ENCODE results near the gene ATP8A2. TPM values are rescaled to one million over a fixed set of nuclear protein-coding genes. Genes with fewer than 3 reads are reported as not detected.

ATP8A2 gene
- total RNA-seq, 2 donors from 2014 or later, result 0.08 to 0.19 TPM

DNA sequence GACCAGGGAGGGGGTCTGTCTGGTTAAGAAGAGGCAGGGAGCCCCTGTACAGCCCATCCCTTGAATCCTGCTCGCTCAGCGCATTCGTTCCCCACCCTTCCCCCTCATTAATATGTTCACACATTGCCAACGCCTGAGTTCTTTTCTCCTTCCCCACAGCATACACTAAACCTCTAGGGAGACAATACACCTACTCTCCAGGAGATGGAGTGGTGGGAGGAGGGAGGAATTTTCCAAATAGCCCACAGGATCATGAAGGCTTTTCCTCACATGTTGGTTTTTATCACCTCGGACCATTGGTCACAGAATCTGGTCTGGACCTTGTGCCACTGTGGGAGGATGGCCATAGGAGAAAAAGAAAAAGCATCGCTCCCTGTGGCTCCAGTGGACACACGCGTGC, 385.1 kb downstream of the ATP8A2 start:
- H3K27ac ChIP-seq, result no peak overlapping the region
- H3K4me1 ChIP-seq, result peaks cover 0 to 13% of the 10 kb centered on the region in 2 donors
- TF ChIP-seq, protein P1, sequence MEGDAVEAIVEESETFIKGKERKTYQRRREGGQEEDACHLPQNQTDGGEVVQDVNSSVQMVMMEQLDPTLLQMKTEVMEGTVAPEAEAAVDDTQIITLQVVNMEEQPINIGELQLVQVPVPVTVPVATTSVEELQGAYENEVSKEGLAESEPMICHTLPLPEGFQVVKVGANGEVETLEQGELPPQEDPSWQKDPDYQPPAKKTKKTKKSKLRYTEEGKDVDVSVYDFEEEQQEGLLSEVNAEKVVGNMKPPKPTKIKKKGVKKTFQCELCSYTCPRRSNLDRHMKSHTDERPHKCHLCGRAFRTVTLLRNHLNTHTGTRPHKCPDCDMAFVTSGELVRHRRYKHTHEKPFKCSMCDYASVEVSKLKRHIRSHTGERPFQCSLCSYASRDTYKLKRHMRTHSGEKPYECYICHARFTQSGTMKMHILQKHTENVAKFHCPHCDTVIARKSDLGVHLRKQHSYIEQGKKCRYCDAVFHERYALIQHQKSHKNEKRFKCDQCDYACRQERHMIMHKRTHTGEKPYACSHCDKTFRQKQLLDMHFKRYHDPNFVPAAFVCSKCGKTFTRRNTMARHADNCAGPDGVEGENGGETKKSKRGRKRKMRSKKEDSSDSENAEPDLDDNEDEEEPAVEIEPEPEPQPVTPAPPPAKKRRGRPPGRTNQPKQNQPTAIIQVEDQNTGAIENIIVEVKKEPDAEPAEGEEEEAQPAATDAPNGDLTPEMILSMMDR (IDR thresholded peaks at IDR 0.05), result no peak
- H3K4me3 ChIP-seq, result no peak overlapping the region
- H3K36me3 ChIP-seq, result no peaks in the 10 kb centered on the region
- no peaks in the 10 kb centered on the region for H3K27me3 ChIP-seq
- H3K9me3 ChIP-seq, result no peaks in the 10 kb centered on the region
- no peak for DNase-seq (ENCODE audit: low spot score)

DNA sequence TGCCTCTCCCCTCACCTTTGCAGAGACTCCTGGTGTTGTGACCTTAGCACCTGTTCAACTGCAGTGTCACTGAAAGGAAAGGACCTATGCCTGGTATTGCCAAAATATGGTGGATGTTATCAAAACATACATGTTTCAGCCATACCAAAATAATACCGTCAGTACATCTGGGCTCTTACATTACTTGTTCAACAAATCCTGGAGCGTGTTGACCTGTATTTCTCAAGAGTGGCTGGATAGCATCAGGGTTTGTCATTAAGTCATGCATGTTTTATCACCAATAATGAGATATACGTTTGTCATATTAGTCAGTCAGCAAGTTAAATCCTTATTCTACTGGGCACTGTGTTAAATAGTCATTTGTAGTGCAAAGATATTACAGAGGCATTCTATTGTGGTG, 389.3 kb downstream of the ATP8A2 start:
- H3K36me3 ChIP-seq, result no peaks in the 10 kb centered on the region
- H3K27me3 ChIP-seq, result no peaks in the 10 kb centered on the region
- no peak overlapping the region for H3K4me3 ChIP-seq
- H3K27ac ChIP-seq, result no peak overlapping the region
- TF ChIP-seq, protein P1 (IDR thresholded peaks at IDR 0.05), result no peak
- no peaks in the 10 kb centered on the region for H3K4me1 ChIP-seq
- no peak for DNase-seq (ENCODE audit: low spot score)
- H3K9me3 ChIP-seq, result no peaks in the 10 kb centered on the region

DNA sequence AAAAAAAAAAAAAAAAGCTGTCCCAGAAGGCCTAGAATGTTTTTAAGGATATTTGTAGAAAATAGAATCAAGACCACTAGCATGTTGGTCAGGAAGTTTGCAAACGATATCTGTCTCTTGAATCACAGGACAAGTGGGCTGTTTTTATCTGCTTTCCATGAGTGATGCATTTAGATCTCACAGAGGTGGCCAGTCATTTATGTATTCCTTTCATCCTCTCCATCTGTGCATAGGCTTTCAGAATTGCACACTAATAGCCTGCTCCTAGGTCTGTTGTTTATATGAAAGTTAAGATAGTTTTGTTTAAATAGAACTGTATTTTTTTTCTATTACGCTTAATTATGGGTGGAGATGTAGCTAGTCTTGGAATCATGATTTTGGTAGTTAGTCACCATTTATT, 390.5 kb downstream of the ATP8A2 start:
- Histone ChIP-seq H3K4me3 (no peak overlapping the region), H3K4me1 (no peaks in the 10 kb centered on the region), H3K27me3 (no peaks in the 10 kb centered on the region), H3K27ac (no peak overlapping the region), H3K36me3 (no peaks in the 10 kb centered on the region), H3K9me3 (no peaks in the 10 kb centered on the region)
- no peak for DNase-seq (ENCODE audit: low spot score)
- TF ChIP-seq, protein P1 (IDR thresholded peaks at IDR 0.05), result no peak

DNA sequence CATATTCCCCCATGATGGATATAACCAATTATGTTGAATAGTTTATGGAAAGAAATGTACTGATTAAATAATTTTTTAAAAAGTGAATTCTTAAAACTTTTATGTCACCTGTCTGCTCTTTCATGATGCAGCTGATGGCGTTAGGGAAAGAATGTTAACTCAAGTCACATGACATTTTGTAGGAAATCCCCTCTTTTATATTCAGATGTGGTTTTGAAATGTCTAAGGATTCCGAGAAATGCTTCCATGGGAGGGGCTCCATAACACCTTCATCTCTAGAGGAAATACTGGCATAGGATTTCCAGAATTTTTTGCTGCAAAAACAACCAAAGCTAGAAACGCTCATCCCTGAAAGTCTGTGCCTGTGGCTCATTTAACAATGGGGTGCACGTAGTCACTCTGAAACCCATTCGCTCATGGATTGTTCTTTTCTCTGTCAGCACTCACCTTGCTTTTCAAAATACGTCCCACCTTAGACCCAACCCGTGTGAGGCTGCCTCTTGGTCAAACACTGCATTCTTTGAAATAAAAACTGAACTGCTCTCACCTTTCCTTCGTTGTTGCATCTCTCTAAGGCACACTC, 391.1 kb downstream of the ATP8A2 start:
- Histone ChIP-seq H3K27ac (no peak overlapping the region), H3K4me3 (no peak overlapping the region), H3K9me3 (no peaks in the 10 kb centered on the region), H3K4me1 (no peaks in the 10 kb centered on the region), H3K36me3 (no peaks in the 10 kb centered on the region), H3K27me3 (no peaks in the 10 kb centered on the region)
- DNase-seq (ENCODE audit: low spot score), result no peak
- TF ChIP-seq, protein P1 (IDR thresholded peaks at IDR 0.05), result no peak

DNA sequence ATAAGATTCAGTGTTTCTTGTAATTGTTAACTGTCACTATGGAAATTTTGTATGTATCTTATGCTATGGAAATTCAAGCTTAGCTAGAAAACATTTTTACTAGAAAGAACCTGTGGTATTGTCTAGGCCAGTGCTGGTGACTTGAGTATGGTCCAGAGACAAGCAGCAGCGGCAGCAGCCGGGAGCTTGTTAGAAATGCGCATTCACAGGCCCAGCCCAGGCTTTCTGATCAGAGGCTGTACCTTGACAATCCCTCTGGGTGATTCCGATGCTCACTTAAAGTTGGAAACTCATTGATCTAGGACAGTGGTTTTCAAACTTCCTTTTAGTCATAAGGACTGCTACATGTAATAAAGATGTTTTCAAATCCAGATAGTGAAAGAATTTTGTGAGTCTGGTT, 392.6 kb downstream of the ATP8A2 start:
- Histone ChIP-seq H3K4me3 (no peak overlapping the region), H3K27ac (no peak overlapping the region), H3K4me1 (no peaks in the 10 kb centered on the region), H3K27me3 (no peaks in the 10 kb centered on the region), H3K9me3 (no peaks in the 10 kb centered on the region), H3K36me3 (no peaks in the 10 kb centered on the region)
- no peak for DNase-seq (ENCODE audit: low spot score)
- TF ChIP-seq, protein P1 (IDR thresholded peaks at IDR 0.05), result no peak

DNA sequence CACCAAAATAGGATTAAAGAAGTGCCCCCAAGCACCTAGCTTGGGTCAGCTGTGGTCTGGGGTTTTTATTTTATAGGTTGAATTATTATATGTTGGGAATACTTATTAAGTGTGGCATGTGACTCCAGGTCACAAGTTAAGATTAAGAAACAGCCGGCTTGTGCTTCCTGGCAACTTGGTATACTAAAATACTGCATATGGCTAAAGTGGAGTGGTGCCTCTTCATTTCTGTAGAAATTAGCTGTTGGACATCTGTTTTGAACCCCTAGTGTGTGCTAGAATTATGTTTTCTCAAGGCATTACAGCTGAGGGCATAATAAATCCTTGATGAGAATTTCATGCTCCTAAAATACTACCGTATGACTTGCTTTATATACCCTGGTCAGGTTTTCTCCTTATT, 393.5 kb downstream of the ATP8A2 start:
- TF ChIP-seq, protein P1 (IDR thresholded peaks at IDR 0.05), result no peak
- H3K9me3 ChIP-seq, result no peaks in the 10 kb centered on the region

More for the DNA sequence above, 393.5 kb downstream of the ATP8A2 start:
- H3K27me3 ChIP-seq, result no peaks in the 10 kb centered on the region
- no peak overlapping the region for H3K4me3 ChIP-seq
- H3K27ac ChIP-seq, result no peak overlapping the region
- DNase-seq (ENCODE audit: low spot score), result no peak
- no peaks in the 10 kb centered on the region for H3K4me1 ChIP-seq
- no peaks in the 10 kb centered on the region for H3K36me3 ChIP-seq
